NCI-H526 treated with DMSO at 0.1 percent for 48 hours (cell line): ENCODE measurements around the gene NEUROD1.

Source experiments
- DNase-seq: peaks from one replicate; lab custom pipeline; 2025; lab: John Stamatoyannopoulos, UW

Gene NEUROD1

DNA sequence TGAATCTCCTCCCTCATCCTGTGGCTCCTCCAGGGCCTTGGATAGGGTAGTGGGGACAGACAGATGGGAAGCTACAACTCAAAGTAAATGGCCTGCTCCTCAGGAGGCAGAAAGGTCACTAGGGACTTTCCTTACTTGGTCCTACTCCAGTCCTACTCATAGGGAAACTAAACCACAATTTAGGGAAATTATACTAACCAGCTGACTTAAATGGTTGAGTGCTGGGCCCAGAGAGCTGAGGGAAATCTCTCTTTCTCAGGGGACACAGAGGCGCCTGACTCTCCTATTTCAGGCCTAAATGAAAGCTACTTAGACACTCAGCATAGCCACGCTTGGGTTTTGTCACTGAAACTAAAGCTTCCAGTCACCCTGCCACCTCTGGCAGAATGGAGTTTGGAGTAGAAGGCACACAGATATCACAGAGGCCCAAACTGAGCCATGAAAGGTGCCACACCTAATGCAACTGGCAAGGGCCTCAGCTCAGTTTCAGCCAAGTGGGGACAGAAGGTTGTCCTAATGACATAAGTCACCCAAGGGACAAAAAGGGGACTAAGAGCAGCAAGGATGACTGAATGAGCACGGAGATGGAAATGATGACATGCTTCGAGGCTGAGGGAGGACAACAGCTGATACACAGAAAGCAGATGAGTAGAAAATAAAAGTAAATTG is 47.5 kb downstream of the NEUROD1 start:
- DNase-seq = no peak

DNA sequence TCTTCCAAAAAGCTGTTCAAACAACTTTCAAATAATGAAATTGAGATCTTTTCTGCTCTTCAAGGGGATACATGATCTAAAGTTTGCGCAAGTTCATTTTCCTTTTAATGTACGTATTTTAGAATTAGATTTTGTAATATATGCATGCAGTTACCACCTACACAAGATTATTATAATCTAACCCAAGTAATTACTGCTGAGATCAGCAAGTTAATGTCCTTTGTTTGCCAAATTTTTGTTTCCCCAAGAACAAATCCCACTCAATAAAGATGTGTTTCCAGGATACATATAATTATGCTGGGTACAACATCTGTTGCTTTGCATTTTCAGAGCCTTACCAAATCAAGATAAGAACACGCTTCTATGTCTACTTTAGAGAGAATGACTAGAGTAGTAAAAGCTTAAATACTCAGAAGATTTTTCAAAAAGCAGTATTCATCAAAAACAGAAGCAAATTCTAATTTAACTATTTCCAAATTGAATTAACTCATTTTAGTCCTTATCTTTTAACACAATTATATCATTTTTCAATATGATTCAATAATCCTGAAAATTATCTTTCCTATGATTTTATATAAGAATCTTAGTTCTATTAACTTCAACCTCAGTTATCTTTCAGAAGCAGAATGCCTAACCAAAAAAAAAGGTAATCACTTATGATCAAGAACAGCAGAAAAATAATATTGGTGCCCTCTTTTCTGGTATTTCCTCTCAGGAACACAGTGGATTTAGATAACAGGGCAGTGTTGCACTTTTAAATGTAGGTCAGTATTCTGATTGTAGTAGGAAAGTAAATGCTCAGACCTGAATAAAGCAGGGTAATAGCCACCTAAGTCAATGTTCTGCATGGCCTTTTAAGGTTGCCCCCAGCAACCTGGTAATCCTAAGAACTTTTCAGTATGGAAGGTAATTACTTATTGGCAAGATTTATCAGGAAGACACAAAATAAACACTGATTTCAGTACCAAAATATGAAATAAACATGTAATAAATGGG is 51.4 kb downstream of the NEUROD1 start:
- no peak for DNase-seq

DNA sequence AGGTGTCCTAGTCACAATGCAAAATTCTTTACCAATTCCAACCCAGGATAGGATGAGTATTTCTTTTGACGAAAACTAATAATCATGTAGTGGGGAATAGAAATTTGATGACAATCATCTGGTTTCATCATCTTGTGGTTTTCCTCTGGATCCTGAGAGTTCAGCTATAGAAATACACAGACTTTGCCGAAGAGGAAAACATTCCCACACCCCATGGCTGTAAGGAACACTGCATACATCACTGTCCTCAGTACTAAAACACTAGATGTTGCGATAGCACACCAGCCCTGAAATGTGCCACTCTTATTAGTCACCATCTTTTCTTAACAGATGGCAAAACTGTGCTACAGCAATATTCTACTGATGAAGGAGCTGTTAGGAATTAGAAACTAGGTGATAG is 52.8 kb downstream of the NEUROD1 start:
- no peak for DNase-seq

DNA sequence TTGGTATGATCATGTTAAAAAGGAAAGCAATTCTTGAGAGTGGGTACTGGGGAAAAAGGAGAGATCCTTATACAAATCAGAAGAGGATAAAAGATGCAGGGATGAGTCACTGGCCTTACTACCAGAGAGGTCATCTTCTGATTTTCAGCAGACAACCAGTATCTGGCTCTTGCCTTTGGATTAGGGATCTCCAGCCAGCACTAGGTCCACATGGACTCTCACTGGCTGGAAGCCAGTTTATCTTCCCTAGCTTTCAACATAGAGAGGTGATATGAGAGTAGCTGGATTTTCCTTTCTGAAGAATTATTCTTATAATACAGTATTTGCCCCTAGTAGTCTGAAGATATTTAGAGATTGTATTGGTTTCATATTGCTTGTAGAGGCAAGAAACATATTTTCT is 53.6 kb downstream of the NEUROD1 start:
- DNase-seq = no peak
